ENCODE measurements around the gene ATP6AP1. TPM values are rescaled to one million over a fixed set of nuclear protein-coding genes. Genes with fewer than 3 reads are reported as not detected.
A peak's percentile ranks its signal among the peaks of the same experiment; 100 is the strongest.
"Not testable (repeated sequence)": the region's sequence is repeated elsewhere in the genome, so short reads cannot be mapped to it uniquely, and the experiment has no call there.

The ATP6AP1 gene
- polyA plus RNA-seq, 1 donor (not counting 4 experiments of a cell fraction or from before 2014, with no cell fraction given): 42.4 TPM

GRCh38 chrX:154399527-154400368, 28.7 kb upstream of the ATP6AP1 start:
- Histone ChIP-seq H3K9ac (ENCODE audit: control insufficient read depth, extremely low read depth, insufficient read depth, low read length) (peak overlapping the region; percentile 98), H3K79me2 (ENCODE audit: control insufficient read depth, insufficient read depth, low read length) (peaks cover 13% of the 10 kb centered on the region), H3K9me3 (ENCODE audit: control insufficient read depth, low read depth, low read length) (no peaks in the 10 kb centered on the region), H3K4me3 (ENCODE audit: control insufficient read depth in 2 of 3, extremely low read depth in 1 of 3, insufficient read depth in 2 of 3, low read depth in 1 of 3, low read length in 3 of 3) (peak overlapping the region; percentile 60 to 80 (median 65)), H3K4me1 (ENCODE audit: control insufficient read depth, extremely low read depth, insufficient read depth, low read length) (peaks cover 2% of the 10 kb centered on the region), H3K4me2 (ENCODE audit: control insufficient read depth, extremely low read depth, insufficient read depth, low read depth, low read length) (peak overlapping the region; percentile 83), H3K27ac (ENCODE audit: control insufficient read depth, insufficient read depth, low read length) (peak overlapping the region; percentile 92), H3K9me1 (ENCODE audit: control insufficient read depth, extremely low read depth, insufficient read depth, low read length) (no peaks in the 10 kb centered on the region), H3K36me3 (ENCODE audit: control insufficient read depth in 2 of 2, extremely low read depth in 1 of 2, insufficient read depth in 2 of 2, low read length in 2 of 2) (peaks cover 4 to 18% of the 10 kb centered on the region in 2 experiments), H4K20me1 (ENCODE audit: control insufficient read depth, extremely low read depth, insufficient read depth, low read length) (no peaks in the 10 kb centered on the region), H3K27me3 (ENCODE audit: control insufficient read depth, extremely low read depth, insufficient read depth, low read length) (no peaks in the 10 kb centered on the region), H2AFZ (ENCODE audit: control insufficient read depth, low read length) (no peak overlapping the region)
- FAIRE-seq (no peak), DNase-seq (ENCODE audit: low read depth, low spot score) (no peak)
- dilution Hi-C loops (cut with MboI; ENCODE audit: extremely low pct_ligation_motif_present, low sequenced_read_pairs): no loop called here
- TF ChIP-seq EZH2 (IDR thresholded peaks at IDR 0.05; ENCODE audit: low read length): no peak
- TF ChIP-seq, protein P1, sequence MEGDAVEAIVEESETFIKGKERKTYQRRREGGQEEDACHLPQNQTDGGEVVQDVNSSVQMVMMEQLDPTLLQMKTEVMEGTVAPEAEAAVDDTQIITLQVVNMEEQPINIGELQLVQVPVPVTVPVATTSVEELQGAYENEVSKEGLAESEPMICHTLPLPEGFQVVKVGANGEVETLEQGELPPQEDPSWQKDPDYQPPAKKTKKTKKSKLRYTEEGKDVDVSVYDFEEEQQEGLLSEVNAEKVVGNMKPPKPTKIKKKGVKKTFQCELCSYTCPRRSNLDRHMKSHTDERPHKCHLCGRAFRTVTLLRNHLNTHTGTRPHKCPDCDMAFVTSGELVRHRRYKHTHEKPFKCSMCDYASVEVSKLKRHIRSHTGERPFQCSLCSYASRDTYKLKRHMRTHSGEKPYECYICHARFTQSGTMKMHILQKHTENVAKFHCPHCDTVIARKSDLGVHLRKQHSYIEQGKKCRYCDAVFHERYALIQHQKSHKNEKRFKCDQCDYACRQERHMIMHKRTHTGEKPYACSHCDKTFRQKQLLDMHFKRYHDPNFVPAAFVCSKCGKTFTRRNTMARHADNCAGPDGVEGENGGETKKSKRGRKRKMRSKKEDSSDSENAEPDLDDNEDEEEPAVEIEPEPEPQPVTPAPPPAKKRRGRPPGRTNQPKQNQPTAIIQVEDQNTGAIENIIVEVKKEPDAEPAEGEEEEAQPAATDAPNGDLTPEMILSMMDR (optimal IDR thresholded peaks at IDR 0.05 in 1 of 3, IDR thresholded peaks at IDR 0.05 in 1 of 3, conservative IDR thresholded peaks at IDR 0.05 in 1 of 3; ENCODE audit: extremely low read depth in 1 of 3, insufficient read depth in 2 of 3, low read length in 3 of 3): no peak

DNA sequence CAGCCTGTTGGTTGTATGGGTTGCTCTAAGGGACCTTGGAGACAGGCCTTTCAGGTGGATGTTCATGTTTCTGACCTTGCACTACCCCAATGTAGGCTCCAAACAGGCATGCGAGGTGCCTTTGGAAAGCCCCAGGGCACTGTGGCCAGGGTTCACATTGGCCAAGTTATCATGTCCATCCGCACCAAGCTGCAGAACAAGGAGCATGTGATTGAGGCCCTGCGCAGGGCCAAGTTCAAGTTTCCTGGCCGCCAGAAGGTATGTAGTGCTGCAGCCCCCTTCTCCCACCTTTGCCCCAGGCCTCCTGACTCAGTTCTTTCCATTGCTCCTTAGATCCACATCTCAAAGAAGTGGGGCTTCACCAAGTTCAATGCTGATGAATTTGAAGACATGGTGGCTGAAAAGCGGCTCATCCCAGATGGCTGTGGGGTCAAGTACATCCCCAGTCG, 28.1 kb upstream of the ATP6AP1 start:
- H3K4me3 ChIP-seq (ENCODE audit: control insufficient read depth in 2 of 3, extremely low read depth in 1 of 3, insufficient read depth in 2 of 3, low read depth in 1 of 3, low read length in 3 of 3): peak overlapping the region in 1 of 3 experiments; percentile 65
- H3K27ac ChIP-seq (ENCODE audit: control insufficient read depth, insufficient read depth, low read length); FAIRE-seq; DNase-seq (ENCODE audit: low read depth, low spot score); H3K9me1 ChIP-seq (ENCODE audit: control insufficient read depth, extremely low read depth, insufficient read depth, low read length); dilution Hi-C loops (cut with MboI; ENCODE audit: extremely low pct_ligation_motif_present, low sequenced_read_pairs); H3K9ac ChIP-seq (ENCODE audit: control insufficient read depth, extremely low read depth, insufficient read depth, low read length); H3K9me3 ChIP-seq (ENCODE audit: control insufficient read depth, low read depth, low read length); H4K20me1 ChIP-seq (ENCODE audit: control insufficient read depth, extremely low read depth, insufficient read depth, low read length); H3K27me3 ChIP-seq (ENCODE audit: control insufficient read depth, extremely low read depth, insufficient read depth, low read length); H2AFZ ChIP-seq (ENCODE audit: control insufficient read depth, low read length); H3K4me1 ChIP-seq (ENCODE audit: control insufficient read depth, extremely low read depth, insufficient read depth, low read length): not testable (repeated sequence)
- peaks cover 6 to 18% of the 10 kb centered on the region in 2 experiments for H3K36me3 ChIP-seq (ENCODE audit: control insufficient read depth in 2 of 2, extremely low read depth in 1 of 2, insufficient read depth in 2 of 2, low read length in 2 of 2)
- H3K4me2 ChIP-seq (ENCODE audit: control insufficient read depth, extremely low read depth, insufficient read depth, low read depth, low read length): peak overlapping the region; percentile 83
- H3K79me2 ChIP-seq (ENCODE audit: control insufficient read depth, insufficient read depth, low read length): peaks cover 13% of the 10 kb centered on the region

Measured in keratinocyte (primary cell).